Ovary (tissue), 3 donors: Measurements from ENCODE around the gene SLC10A3.

ENCODE experiments used
- POLR2A ChIP-seq: fragments of 450-650 bp; IDR thresholded peaks from one replicate; pipeline ENCODE4 v1.6.1; 2017; ENCODE audit warnings: antibody characterized with exemption, mild to moderate bottlenecking, moderate library complexity
- TF ChIP-seq, protein P1 (sequence below), 3 donors: fragments of 450-650 bp in 2 of 3; fragments of 200-600 bp in 1 of 3; IDR thresholded peaks; one replicate each; pipeline versions ENCODE4 v1.5.1 to v1.8.0; 2016 to 2022; ENCODE audit warnings: antibody characterized with exemption in 3 of 3, mild to moderate bottlenecking in 1 of 3
- donor health status: DM: no; HTN: no; CAD: no.

DNA sequence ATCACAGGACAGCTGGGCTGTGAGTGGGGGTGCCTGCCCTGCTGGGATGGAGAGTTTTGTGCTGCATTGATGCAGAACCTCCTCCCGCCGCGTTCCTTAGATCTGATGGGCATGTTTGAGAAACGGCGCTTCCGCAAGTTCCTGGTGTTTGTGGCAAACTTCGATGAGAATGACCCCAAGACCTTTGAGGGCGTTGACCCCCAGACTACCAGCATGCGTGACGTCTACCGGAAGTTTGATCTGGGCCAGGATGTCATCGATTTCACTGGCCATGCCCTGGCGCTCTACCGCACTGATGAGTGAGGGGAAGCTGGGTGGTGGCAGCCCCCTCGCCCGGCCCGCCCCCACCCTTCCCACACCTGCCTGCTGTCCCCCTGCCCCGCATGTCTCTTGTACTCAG is 50.6 kb downstream of the SLC10A3 start:
- TF ChIP-seq, protein P1, sequence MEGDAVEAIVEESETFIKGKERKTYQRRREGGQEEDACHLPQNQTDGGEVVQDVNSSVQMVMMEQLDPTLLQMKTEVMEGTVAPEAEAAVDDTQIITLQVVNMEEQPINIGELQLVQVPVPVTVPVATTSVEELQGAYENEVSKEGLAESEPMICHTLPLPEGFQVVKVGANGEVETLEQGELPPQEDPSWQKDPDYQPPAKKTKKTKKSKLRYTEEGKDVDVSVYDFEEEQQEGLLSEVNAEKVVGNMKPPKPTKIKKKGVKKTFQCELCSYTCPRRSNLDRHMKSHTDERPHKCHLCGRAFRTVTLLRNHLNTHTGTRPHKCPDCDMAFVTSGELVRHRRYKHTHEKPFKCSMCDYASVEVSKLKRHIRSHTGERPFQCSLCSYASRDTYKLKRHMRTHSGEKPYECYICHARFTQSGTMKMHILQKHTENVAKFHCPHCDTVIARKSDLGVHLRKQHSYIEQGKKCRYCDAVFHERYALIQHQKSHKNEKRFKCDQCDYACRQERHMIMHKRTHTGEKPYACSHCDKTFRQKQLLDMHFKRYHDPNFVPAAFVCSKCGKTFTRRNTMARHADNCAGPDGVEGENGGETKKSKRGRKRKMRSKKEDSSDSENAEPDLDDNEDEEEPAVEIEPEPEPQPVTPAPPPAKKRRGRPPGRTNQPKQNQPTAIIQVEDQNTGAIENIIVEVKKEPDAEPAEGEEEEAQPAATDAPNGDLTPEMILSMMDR (IDR thresholded peaks at IDR 0.05), result no peak
- TF ChIP-seq POLR2A, result no peak
